ENCODE results near the gene ANKRD45. TPM values are rescaled to one million over a fixed set of nuclear protein-coding genes. Genes with fewer than 3 reads are reported as not detected.

ANKRD45 gene
- polyA plus RNA-seq, 1 of the 3 experiments (the other 2 are of a cell fraction): 1.8 TPM

GRCh38 chr1:173714759-173715537 is 45.3 kb upstream of the ANKRD45 start, which contains the start of gene KLHL20:
KLHL20 (plus strand) TSS chr1:173714981; CDS start chr1:173716044, 1,063 bp downstream.
- CTCF ChIA-PET: interaction anchor here (1.0 to 2.3 kb wide), 7 partner anchors 10 to 285 kb away, joined by 3 to 5 read pairs (median 4); partner anchors contain the start of genes CENPL and DARS2
- TF ChIP-seq MXI1 (IDR thresholded peaks at IDR 0.05; ENCODE audit: low read depth, low read length): peak; percentile 76
- 0 out of 4 replicates have a peak, but pooled peaks of 1 of the 2 experiments have one; percentile 23 for TF ChIP-seq EP300 (IDR thresholded peaks at IDR 0.05; ENCODE audit: borderline replicate concordance in 1 of 2, low read depth in 1 of 2, low read length in 1 of 2)
- TF ChIP-seq GATA2 (CRISPR knock-in tag; IDR thresholded peaks at IDR 0.05): no peak
- TF ChIP-seq EZH2phosphoT487 (IDR thresholded peaks at IDR 0.05; ENCODE audit: borderline replicate concordance, low read depth): no peak
- TF ChIP-seq FOXJ3 (CRISPR knock-in tag; IDR thresholded peaks at IDR 0.05): no peak
- TF ChIP-seq RAD21 (IDR thresholded peaks at IDR 0.05; ENCODE audit: low read length): no peak; the same call in 1 of the 2 replicates
- peak; percentile 95 for TF ChIP-seq POLR2AphosphoS5 (IDR thresholded peaks at IDR 0.05; ENCODE audit: low read depth, low read length)
- TF ChIP-seq SIN3A (IDR thresholded peaks at IDR 0.05; ENCODE audit: borderline replicate concordance, low read depth, low read length): peak; percentile 83; the same call in 1 of the 2 replicates
- TF ChIP-seq MEF2A (IDR thresholded peaks at IDR 0.05; ENCODE audit: borderline replicate concordance, low read depth): no peak
- TF ChIP-seq USF2 (IDR thresholded peaks at IDR 0.05; ENCODE audit: borderline replicate concordance, low read depth, low read length): no peak
- peak; percentile 89 for TF ChIP-seq CHD2 (IDR thresholded peaks at IDR 0.05; ENCODE audit: low read length, partially characterized antibody)
- peak; percentile 51; the same call in 1 of the 2 replicates for TF ChIP-seq TCF12 (IDR thresholded peaks at IDR 0.05)
- no peak for TF ChIP-seq NRF1 (IDR thresholded peaks at IDR 0.05; ENCODE audit: low read depth, low read length)
- no peak for TF ChIP-seq FOXM1 (IDR thresholded peaks at IDR 0.05; ENCODE audit: low read depth)
- no peak for TF ChIP-seq RFX5 (IDR thresholded peaks at IDR 0.05; ENCODE audit: low read length)
- no peak for TF ChIP-seq RXRA (IDR thresholded peaks at IDR 0.05; ENCODE audit: borderline replicate concordance, low read depth)
- peak; percentile 96 for TF ChIP-seq TAF1 (IDR thresholded peaks at IDR 0.05; ENCODE audit: borderline replicate concordance, low read depth, low read length)
- peak; percentile 24; the same call in 1 of the 2 replicates for TF ChIP-seq IRF3 (IDR thresholded peaks at IDR 0.05; ENCODE audit: low read depth, low read length)
- TF ChIP-seq CTCF (IDR thresholded peaks at IDR 0.05): peak; percentile 33
- no peak for TF ChIP-seq PBX3 (IDR thresholded peaks at IDR 0.05)
- no peak; the same call in 1 of the 2 replicates for TF ChIP-seq NFIC (IDR thresholded peaks at IDR 0.05; ENCODE audit: borderline replicate concordance)
- TF ChIP-seq ELF1 (IDR thresholded peaks at IDR 0.05): peak; percentile 93
- TF ChIP-seq ZBTB33 (IDR thresholded peaks at IDR 0.05; ENCODE audit: borderline replicate concordance, low read depth): 0 out of 2 replicates have a peak, but pooled peaks have one; percentile 46
- TF ChIP-seq JUND (IDR thresholded peaks at IDR 0.05): 0 out of 2 replicates have a peak, but pooled peaks have one; percentile 14
- peak; percentile 45; the same call in 1 of the 2 replicates for TF ChIP-seq RCOR1 (IDR thresholded peaks at IDR 0.05; ENCODE audit: low read length)
- TF ChIP-seq TEAD4 (IDR thresholded peaks at IDR 0.05; ENCODE audit: borderline replicate concordance, insufficient read depth): no peak

More at GRCh38 chr1:173714759-173715537, 45.3 kb upstream of the ANKRD45 start, which contains the start of gene KLHL20:
- Histone ChIP-seq H2AFZ (ENCODE audit: low read depth) (peak within 1 kb of the TSS; percentile 99), H3F3A (replicated peaks; ENCODE audit: insufficient read depth) (peaks cover 13% of the 10 kb centered on the region), H3K4me1 (ENCODE audit: control insufficient read depth in 1 of 2, insufficient read depth in 2 of 2, low read depth in 1 of 2, low read length in 1 of 2) (peaks cover 5 to 15% of the 10 kb centered on the region in 2 experiments; a peak in 1 of 4 replicates), H3K9me2 (no peaks in the 10 kb centered on the region), H3K9me3 (no peaks in the 10 kb centered on the region), H3K27me3 (ENCODE audit: insufficient read depth) (peaks cover 9% of the 10 kb centered on the region; the same call in 1 of the 2 replicates), H3K4me3 (ENCODE audit: low read depth in 2 of 2, low read length in 1 of 2) (peak within 1 kb of the TSS; percentile 90 to 98), H3K9ac (peak within 1 kb of the TSS; percentile 72), H3K36me3 (replicated peaks in 1 of 2; ENCODE audit: control insufficient read depth in 1 of 2, insufficient read depth in 2 of 2, low read length in 1 of 2) (peaks cover 4 to 13% of the 10 kb centered on the region in 2 experiments), H3K4me2 (peak within 1 kb of the TSS; percentile 83), H3K79me2 (ENCODE audit: insufficient read depth) (peaks cover 50% of the 10 kb centered on the region), H3K27ac (ENCODE audit: low read depth in 2 of 2, low read length in 1 of 2) (peak within 1 kb of the TSS; percentile 78 to 91), H4K20me1 (ENCODE audit: insufficient read depth) (no peaks in the 10 kb centered on the region)
- under 1% methylated on average over 22 of the region's 43 CpGs for WGBS (ENCODE audit: low lambda C conversion rate)
- peak; percentile 84 for DNase-seq
- POLR2A ChIA-PET: interaction anchor here (0.6 to 1.6 kb wide), 2 partner anchors 148 to 153 kb away, joined by 3 to 5 read pairs; partner anchors contain the start of genes GAS5 and ZBTB37

All from SK-N-SH (cell line).